RWPE1 (cell line): ENCODE results near the gene KLHL2.
A peak's percentile ranks its signal among the peaks of the same experiment; 100 is the strongest.
"Not testable (repeated sequence)": the region's sequence is repeated elsewhere in the genome, so short reads cannot be mapped to it uniquely, and the experiment has no call there.

Experiments
- CTCF ChIA-PET: fragments of 350-600 bp; sonication (Branson Sonifier 250); formaldehyde crosslinking; extraction: SDS; loops from one replicate; lab custom pipeline; 2021; lab: Yijun Ruan, JAX
- POLR2A ChIA-PET: fragments of 400-600 bp; formaldehyde crosslinking; extraction: SDS; loops from one replicate; lab custom pipeline; 2020; ENCODE audit warnings: antibody characterized with exemption; ENCODE audit not compliant: low non-redundant PET; lab: Yijun Ruan, JAX
- DNase-seq: peaks from one replicate; pipeline ENCODE4 v3.0.0; 2012; ENCODE audit warnings: low spot score
- H3K27ac ChIP-seq: fragments of 450-650 bp; 2 replicates; pipeline ENCODE4 v1.5.1; 2017
- CTCF ChIP-seq: fragments of 450-650 bp; conservative IDR thresholded peaks from 2 replicates; pipeline ENCODE4 v1.5.1; 2017; ENCODE audit warnings: low read depth, mild to moderate bottlenecking

The KLHL2 gene

GRCh38 chr4:165330666-165331065 lies 123.3 kb downstream of the KLHL2 start:
- POLR2A ChIA-PET: no interaction called here
- no peak for TF ChIP-seq CTCF
- CTCF ChIA-PET: interaction anchor here (1.1 kb wide), 1 partner anchor 199 kb away, joined by 5 read pairs; no protein-coding TSS in a partner anchor
- DNase-seq: no peak
- peak overlapping the region; percentile 54 for H3K27ac ChIP-seq

GRCh38 chr4:165331359-165331758 lies 124.0 kb downstream of the KLHL2 start:
- POLR2A ChIA-PET: no interaction called here
- H3K27ac ChIP-seq: peak overlapping the region; percentile 54
- CTCF ChIA-PET: interaction anchor here (1.1 kb wide), 1 partner anchor 199 kb away, joined by 5 read pairs; no protein-coding TSS in a partner anchor
- no peak for TF ChIP-seq CTCF
- DNase-seq: no peak

GRCh38 chr4:165331823-165332222 lies 124.5 kb downstream of the KLHL2 start:
- peak overlapping the region; percentile 54 for H3K27ac ChIP-seq
- no peak for DNase-seq
- CTCF ChIA-PET: interaction anchor here (1.3 kb wide), 1 partner anchor 201 kb away, joined by 3 read pairs; no protein-coding TSS in a partner anchor
- no peak for TF ChIP-seq CTCF
- POLR2A ChIA-PET: no interaction called here

- CTCF ChIA-PET: interaction anchor here (1.0 to 1.8 kb wide), 3 partner anchors 11 to 201 kb away, joined by 3 to 7 read pairs (median 3); no protein-coding TSS in a partner anchor
- POLR2A ChIA-PET: no interaction called here
- no peak overlapping the region for H3K27ac ChIP-seq
- DNase-seq: no peak
- TF ChIP-seq CTCF: no peak
Measured at GRCh38 chr4:165332502-165332901, 125.1 kb downstream of the KLHL2 start.

DNA sequence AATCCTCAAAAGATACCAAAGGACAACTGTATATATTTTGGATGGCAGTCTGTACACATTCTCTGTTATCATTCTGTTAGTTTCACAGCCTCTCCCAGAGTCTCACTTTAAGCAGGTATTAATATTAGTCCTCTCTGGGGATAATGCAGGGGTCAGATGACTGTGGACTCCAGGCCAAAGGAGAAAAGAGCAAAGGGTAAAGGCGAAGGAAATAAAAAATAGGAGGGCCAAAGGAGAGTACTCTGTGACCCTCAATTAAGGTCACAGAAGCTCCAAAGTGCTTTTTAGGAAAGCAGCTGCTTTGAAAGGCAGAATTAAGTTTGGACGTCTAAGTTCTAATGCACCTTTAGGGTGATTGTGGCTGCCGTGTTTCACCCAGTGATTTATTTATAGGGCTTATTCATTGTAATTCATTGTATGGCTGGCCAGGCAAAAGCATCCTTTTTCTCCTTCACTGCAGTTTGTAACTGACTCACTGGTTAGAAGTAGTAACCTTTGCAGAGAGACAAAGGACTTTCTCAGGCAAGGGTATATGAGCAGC lies 127.9 kb downstream of the KLHL2 start:
- CTCF ChIA-PET: no interaction called here
- DNase-seq: no peak
- no peak for TF ChIP-seq CTCF
- H3K27ac ChIP-seq: no peak overlapping the region
- POLR2A ChIA-PET: interaction anchor here (0.7 kb wide), 1 partner anchor 129 kb away, joined by 4 read pairs; no protein-coding TSS in a partner anchor

GRCh38 chr4:165336743-165337142 lies 129.4 kb downstream of the KLHL2 start:
- H3K27ac ChIP-seq: no peak overlapping the region
- ChIA-PET CTCF (no interaction called here), POLR2A (no interaction called here)
- TF ChIP-seq CTCF: no peak
- DNase-seq: no peak

GRCh38 chr4:165342340-165342739 lies 135.0 kb downstream of the KLHL2 start:
- DNase-seq, POLR2A ChIA-PET: not testable (repeated sequence)
- CTCF ChIA-PET: interaction anchor here (0.6 to 4.7 kb wide), 4 partner anchors 28 to 215 kb away, joined by 3 to 38 read pairs (median 3); no protein-coding TSS in a partner anchor
- H3K27ac ChIP-seq: peak overlapping the region; percentile 33; the same call in 1 of the 2 replicates
